GM19397 (cell line): ENCODE measurements around the gene APOA1.
"Not testable (repeated sequence)": the region's sequence is repeated elsewhere in the genome, so short reads cannot be mapped to it uniquely, and the experiment has no call there.

Experiments
- ATAC-seq: cut with Tn5 transposase; IDR thresholded peaks from one replicate; pipeline ENCODE4 v1.9.1; 2021; ENCODE audit warnings: mild to moderate bottlenecking, moderate library complexity; ENCODE audit not compliant: unreplicated experiment

Gene APOA1

GRCh38 chr11:116821050-116821918 is 16.1 kb downstream of the APOA1 start:
- no peak for ATAC-seq

- ATAC-seq, result no peak
These were observed 18.4 kb downstream of the APOA1 start for GRCh38 chr11:116819049-116819448.

GRCh38 chr11:116814502-116814901 is 22.9 kb downstream of the APOA1 start:
- ATAC-seq, result no peak

- no peak for ATAC-seq
These were observed 23.5 kb downstream of the APOA1 start for GRCh38 chr11:116813781-116814471.

- no peak for ATAC-seq
These were observed 24.3 kb downstream of the APOA1 start for GRCh38 chr11:116813170-116813569.

- no peak for ATAC-seq
These were observed 25.3 kb downstream of the APOA1 start for GRCh38 chr11:116812109-116812508.

GRCh38 chr11:116811194-116811593 is 26.2 kb downstream of the APOA1 start:
- ATAC-seq, result no peak

- ATAC-seq, result no peak
These were observed 28.9 kb downstream of the APOA1 start for GRCh38 chr11:116808262-116809175.

- no peak for ATAC-seq
These were observed 29.7 kb downstream of the APOA1 start for GRCh38 chr11:116807601-116808261.

- no peak for ATAC-seq
These were observed 33.4 kb downstream of the APOA1 start for GRCh38 chr11:116804001-116804400.

GRCh38 chr11:116801662-116802061 is 35.8 kb downstream of the APOA1 start:
- ATAC-seq, result not testable (repeated sequence)

GRCh38 chr11:116800610-116801009 is 36.8 kb downstream of the APOA1 start:
- no peak for ATAC-seq

GRCh38 chr11:116798368-116798767 is 39.1 kb downstream of the APOA1 start:
- ATAC-seq, result no peak

- ATAC-seq, result no peak
These were observed 39.6 kb downstream of the APOA1 start for GRCh38 chr11:116797816-116798215.

- no peak for ATAC-seq
These were observed 40.9 kb downstream of the APOA1 start for GRCh38 chr11:116796548-116796947.

GRCh38 chr11:116794851-116795250 is 42.6 kb downstream of the APOA1 start:
- ATAC-seq, result no peak

GRCh38 chr11:116793772-116794097 is 43.7 kb downstream of the APOA1 start:
- no peak for ATAC-seq

- ATAC-seq, result no peak
These were observed 44.3 kb downstream of the APOA1 start for GRCh38 chr11:116792869-116793771.

- ATAC-seq, result no peak
These were observed 45.1 kb downstream of the APOA1 start for GRCh38 chr11:116792144-116792868.
